OCI-M2 (cell line): ENCODE results near the gene CUL4B.
"Not testable (repeated sequence)": the region's sequence is repeated elsewhere in the genome, so short reads cannot be mapped to it uniquely, and the experiment has no call there.

Experiments
- DNase-seq: peaks from one replicate; lab custom pipeline; 2025; ENCODE audit not compliant: unreplicated experiment; lab: John Stamatoyannopoulos, UW

The CUL4B gene

DNA sequence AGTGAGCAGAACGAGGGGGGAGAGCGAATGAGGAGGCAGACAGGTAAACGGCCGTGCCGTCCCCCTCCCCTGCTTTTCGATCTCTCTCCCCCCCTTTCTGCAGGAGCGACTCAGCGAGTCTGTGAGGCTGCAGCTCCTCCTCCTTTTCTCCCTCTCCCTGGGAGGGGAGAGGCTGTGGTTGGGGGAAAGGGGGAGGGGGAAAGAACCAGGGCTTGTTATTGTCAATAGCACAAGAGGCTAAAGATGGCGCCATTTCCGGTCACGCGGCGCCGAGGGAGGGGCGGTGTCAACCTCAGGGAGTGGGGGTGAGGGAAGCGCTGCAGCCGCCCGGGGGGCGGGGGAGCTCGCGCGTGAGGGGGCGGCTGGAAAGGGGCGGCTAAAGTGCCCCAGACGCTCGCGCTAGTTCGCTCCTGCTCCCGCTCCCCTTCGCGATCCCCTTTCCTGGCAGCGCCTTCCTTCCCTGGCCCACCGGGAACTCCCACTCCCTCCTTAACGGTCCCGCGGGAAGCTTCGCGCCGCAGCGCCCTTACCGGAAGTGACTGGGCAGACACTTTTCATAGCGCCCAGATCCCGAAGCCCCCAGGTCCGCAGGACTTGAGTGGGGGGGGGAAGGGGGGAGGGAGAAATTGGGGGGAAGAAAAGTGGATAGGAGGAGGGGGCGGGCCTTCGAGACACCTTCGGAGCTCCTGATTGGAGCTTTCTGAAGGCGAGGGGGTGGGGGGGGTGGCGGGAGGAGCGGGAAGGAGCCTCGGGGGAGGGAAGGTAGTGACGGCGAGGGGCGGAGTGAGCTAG lies at the start of gene CUL4B:
CUL4B (minus strand) TSS at position 121 of the 792 bp plus-strand sequence. CDS start 324 bp downstream, outside the sequence.
- no peak for DNase-seq

DNA sequence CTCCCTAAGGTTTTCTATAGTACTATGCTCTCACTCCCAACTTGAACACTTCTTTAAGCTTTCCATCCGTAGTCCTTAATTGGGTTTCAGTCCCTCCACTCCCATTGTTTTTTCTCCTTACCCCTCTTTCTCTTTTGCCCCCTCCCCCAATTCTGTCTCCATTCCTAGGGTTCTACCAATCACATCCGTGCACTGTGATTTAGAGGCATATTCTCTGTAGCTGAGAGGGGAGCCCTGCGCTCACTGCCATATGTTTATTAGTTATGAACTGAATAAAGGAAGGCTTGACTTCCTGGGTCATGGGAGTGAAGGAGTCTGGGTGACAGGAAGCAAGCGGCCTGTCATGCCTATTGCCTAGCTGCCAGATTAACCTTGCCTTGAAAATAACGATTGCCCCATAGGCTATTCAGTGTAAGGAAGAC lies 43.6 kb upstream of the CUL4B start:
- DNase-seq: no peak

DNA sequence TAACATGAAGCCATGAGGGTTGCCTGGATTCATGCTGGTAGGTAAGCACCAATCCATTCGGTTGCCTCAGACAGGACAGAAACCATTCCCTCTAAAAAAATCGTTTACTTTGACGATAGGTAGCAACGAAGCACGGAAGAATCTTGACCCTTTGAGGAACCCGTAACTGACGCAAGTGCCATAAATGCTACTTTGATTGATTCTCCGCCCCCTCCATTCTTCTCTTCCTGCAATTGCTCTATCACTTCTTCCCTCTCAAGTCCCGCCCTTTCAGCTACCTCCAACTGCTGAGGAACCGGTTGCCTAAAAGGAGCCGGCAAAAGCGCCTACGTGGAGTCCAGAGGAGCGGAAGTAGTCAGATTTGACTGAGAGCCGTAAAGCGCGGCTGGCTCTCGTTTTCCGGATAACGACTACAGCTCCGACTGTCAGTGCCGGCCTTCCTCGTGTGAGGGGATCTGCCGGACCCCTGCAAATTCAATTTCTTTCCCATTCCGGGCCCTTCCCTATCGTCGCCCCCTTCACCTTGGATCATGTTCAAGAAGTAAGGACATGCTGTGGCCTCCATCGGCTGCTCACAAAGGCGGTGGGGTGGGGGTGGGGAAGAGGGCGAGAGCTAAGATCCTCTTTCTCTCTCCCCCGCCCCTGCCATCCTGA lies 43.1 kb upstream of the CUL4B start, which contains the start of gene MCTS1:
MCTS1 (plus strand) TSS at position 395 of the 654 bp plus-strand sequence; CDS start at position 531, 136 bp downstream.
- peak; percentile 10 for DNase-seq

DNA sequence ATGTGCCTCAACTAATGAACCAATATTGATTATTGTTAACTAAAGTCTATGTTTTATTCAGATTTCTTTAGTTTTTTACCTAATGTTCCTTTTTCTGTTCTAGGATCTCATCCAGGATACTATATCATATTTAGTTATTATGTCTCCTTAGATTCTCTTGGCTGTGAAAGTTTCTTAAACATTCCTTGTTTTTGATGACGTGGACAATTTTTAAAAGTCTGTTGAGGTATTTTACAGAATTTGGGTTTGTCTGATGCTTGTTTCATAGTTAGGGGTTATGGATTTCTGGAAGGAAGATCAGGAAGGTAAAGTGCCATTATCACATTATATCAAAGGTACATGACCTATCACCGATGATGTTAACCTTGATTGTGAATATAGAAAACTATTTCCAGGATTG lies 24.9 kb upstream of the CUL4B start:
- DNase-seq: no peak

DNA sequence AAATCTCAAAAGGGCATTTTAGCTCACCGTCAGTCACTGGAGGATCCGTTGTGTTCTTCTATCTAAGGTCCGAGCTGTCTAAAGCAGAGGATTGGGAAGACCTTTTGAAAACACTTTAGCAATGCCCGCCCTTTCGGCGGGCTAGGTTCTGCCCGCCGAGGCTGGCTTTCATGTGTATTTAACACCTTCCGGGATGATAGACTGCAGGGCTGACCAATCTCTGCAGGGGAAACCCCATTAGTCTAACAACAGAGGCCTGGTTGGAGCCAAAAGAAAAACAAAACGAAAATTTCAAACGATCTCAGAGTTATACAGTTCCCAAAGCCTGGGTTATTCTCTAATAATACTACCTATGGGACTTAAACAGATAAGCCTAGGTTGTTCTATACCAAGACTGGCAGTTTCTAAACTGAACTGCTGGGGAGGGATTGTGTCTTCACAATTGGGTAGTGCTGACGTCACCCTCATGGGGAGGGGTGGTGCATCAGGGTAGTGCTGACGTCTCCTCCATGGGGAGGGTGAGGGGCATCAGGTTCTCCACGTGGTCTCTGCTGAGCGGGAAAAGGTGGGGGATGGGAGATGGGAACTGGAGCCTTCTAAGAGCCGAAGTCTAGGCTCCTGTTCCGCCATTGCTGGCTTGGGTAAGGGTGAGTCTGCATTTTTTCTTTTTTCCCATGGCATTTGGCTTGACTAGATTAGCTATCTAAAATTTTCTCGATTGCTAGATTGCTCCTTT lies 14.8 kb upstream of the CUL4B start:
- DNase-seq: no peak

DNA sequence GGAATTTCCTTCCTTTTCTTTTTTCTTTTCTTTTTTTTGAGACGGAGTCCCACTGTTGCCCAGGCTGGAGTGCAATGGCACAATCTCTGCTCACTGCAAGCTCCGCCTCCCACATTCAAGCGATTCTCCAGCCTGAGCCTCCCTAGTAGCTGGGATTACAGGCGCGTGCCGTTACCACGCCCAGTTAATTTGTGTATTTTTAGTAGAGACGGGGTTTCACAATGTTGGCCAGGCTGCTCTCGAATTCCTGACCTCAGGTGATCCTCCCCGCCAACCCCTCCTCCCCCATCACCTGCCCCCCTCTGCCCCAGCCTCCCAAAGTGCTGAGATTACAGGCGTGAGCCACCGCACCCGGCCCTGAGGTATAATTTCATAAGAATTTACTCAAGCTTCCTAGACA lies 13.0 kb upstream of the CUL4B start:
- DNase-seq: not testable (repeated sequence)

DNA sequence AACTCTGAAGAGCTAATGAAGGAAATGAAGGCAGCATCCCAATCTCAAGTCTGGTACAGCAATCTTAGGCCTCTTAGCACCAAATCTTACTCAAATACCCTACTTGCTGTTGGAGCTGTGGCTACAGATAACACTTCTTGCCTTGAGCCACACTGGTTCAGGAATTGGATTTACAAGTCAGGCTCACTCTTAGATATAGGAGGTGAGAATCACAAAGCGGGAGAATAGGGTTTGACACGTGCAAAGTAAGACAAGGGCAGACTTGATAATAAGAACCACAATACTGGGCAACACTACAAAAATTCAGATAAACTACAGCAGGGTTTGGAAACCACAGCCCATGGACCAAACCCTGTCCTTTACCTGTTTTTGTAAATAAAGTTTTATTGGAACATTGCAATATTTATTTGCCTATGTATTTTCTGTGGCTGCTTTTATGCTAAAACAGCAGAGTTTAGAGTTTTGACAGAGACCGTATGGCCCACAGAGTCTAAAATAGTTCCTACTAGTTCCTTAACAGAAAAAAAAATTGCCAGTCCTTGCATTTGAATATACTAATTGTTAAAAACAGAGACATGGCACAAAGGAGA lies 9.3 kb upstream of the CUL4B start:
- DNase-seq: no peak

DNA sequence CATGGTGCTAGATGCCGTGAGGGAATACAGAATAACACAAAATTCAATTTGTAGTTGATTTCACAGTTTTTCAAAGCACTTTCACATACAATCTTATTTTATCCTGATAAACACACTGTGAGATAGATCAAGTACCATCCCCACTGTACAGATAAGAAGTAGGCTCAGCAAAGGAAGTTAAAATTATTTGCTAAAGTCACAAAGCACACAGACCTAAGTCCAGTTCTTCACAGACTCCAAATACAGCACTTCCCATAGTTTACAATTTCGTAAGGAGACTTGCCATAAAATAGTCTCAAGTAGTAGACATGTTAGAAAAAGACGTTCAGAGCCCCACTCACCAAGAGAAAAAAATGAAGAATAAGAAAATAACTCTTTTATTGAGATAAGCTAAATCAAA lies 7.8 kb upstream of the CUL4B start:
- DNase-seq: no peak

DNA sequence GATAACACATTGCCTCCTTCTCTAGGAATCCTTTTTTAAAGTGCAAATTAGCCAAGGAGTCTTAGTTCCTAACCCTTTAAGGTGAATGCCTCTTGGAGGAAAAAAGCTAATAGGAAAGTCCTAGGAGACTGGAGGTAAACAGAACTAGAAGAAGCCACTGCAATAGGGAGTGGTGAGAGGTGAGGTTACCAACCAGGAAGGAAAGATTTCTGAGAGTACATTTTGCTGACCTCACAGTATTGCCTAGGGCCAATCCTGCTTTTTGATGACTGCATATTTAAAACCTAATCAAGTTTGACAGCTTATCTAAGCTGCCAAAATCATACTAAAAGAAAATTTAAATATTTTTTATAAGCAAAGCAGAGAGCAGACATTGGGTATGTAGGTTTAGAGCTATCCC lies 7.3 kb upstream of the CUL4B start:
- no peak for DNase-seq

DNA sequence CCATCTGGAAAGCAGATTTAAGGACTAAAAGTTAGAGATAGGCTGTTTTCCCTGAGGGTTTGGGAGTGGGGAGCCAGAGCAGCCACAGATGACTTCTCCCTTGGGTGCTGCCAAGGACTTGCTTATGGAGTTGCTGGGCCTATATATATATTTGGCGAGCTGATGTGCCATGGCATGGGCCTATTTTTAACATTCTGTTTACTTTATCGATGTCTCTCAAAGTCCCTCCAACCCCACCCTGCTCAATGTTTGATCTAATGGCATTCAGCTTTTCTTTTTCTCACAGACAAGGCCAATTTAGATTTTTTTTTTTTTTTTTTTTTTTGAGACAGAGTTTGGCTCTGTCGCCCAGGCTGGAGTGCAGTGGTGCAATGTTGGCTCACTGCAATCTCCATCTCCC lies 6.1 kb upstream of the CUL4B start:
- DNase-seq: no peak

DNA sequence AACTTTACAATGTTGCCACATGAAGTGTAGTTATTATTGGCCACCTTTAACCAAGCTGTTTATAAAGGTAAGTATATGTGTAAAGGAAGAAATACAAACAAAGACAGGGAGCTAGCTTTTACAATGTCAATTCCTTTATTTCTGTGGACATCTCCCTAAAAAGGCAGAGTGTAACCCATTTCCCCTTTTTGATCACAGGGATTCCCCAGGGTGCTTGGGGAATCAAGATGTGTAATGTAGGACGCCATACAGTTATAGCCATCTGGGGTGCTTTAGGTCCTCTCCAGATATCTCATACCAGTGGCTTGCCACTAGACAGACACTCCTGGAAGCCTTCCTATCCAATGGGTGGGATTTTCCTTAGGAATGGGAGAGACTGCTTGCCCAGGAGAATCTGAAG lies 4.2 kb upstream of the CUL4B start:
- DNase-seq: no peak

DNA sequence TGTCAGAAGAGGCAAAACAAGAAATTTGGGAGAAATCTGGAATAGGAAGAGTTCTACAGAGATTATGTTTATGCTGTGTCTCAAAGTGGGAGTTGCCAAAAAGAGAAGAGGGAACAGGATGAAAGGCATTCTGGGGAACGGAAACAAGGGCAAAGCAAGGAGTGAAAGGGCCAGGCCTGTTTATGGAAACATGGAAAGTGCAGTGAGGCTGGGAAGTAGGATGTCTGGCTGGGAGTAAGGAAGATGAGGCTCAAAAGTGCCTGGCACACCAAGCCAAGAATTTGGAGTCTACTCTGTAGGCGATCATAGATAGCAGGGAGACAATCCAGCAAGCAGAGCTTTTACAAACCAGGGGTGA lies 1.8 kb upstream of the CUL4B start:
- no peak for DNase-seq

DNA sequence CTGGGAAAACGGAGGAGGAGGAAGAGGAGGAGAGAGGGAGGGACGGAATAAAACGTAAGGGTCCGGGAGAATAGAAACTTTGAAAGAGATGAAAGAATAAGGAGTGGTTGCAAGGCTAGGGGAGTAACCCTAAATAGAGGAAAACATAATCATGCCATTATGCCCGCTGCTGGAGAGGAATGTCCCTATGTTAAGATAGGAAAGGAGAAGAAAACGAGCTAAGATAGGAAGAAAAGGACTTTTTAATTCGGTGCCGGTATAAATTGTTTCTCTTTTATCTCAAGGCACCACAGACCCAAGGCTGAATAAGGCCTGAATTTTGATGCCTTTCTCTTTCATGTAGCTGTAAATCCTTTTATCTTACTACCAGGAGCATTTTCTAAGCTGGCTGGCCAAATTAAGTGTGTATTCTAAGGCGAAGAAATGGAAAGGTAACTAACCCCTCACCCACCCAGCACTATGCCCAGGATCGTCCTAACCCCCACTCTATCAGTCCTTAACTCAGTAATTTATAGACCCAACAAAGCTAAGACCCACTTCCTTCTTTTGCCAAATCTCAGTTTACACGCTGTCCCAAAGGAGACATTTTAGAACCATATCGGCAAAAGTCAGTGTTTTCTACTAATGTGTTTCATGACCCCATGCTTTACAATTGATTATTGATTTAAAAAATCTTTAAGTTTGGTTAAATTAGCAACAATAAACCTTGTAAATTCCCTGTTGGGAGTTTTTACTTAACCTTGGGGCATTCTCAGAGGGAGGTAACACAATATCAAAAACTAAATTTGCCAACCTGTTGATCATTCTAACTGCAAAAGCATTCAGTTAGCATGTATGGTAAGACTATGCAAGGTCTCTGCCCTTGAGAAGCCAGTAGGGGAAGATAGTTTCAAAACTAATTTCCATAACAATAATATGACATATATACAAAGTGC lies 1.1 kb upstream of the CUL4B start:
- no peak for DNase-seq

DNA sequence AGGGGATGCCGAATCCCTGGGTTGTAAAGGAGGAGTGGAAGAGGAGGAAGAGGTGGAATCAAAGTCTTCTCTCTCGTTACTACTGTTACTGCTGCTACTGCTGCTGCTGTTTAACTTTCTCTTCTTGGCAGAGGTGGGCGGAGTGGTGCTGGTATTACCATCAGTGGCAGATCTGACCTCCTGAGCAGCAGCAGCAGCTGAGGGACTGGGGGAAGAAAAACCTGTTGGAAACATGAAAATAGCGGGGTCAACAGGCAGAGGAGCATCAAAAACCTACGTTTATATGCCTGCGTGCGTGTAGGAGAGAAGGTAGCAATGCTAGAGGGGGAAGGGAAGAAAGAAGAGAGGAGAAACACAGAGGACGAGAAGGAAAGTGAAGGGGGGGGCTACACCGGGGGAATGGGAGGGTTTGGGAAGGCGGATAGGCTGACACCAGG lies 339 bp downstream of the CUL4B start:
- DNase-seq: no peak

DNA sequence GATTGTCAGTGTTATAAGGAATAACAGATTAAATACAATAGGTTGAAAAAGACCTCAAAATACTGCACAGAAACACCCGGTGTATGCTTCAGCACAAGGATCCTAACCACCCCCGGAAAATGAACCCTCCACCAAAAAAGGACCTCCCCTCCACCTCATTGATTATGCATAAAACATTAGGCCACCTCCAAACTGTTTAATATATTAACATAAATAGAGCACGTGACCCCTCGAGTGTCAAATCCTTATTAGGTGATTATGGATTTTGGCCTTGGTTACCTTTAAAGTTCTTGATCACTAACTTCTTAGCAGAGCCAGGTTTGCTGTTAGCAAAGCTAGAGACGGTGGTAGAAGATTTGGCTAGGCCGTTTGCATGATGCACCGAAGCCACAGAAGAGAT lies 958 bp downstream of the CUL4B start:
- no peak for DNase-seq

DNA sequence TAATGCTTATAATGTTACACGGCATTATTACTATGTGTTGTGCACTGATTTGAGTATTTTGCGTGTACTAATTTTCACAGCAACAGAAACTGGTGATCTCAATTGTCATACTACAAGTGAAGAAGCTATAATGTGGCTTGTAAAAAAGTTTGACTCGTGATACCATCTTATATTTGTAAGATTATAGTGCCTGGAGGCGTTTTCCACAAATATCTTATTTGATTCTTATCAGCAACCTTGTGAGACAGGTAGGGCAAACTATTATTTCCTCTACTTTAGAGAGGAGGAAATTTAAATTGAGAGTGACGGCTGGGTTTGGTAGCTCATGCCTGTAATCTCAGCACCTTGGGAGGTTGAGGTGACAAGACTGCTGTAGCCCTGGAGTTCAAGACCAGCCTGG lies 4.5 kb downstream of the CUL4B start:
- DNase-seq: no peak

DNA sequence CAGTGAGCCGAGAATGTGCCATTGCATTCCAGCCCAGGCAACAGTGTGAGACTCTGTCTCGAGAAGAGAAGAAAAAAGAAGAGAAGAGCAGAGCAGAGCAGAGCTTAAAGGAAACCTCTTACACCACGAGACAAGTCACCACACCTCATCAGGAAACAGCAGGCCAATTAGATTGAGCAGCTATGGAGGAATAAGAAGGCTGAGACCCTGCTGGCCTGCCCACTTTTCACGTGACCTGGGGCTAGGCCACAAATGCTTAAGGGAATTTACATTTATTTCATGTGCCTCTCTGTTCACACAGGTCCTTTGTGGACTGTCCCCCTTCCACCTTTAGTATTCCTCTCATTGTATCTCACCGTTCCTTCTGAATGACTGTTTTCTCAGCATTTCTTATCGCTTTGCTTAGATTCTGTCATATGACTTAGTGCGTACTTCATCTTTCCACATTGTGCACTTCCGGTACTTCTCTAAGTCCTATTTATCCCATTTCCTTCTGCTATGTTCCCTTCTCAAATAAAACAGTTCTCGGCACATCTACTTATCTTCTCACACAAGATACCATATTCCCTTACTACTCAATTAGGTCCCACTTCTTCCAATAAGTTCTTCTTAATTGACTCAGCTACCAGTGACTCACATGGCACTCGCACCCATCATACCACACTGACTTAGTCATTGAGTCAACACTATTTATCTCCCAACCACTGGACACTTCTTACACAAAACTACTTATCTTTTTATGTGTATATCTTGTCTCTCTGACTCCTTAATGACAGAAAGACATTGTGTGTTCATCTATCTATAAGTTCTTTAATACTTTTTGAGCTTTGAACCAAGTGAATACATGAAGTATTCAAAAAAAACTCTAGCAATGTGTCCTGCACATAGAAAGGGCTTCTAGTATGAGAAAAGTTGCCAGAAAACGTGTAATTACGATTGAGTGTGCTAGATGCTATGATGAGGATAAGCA lies 11.0 kb downstream of the CUL4B start:
- DNase-seq: no peak

DNA sequence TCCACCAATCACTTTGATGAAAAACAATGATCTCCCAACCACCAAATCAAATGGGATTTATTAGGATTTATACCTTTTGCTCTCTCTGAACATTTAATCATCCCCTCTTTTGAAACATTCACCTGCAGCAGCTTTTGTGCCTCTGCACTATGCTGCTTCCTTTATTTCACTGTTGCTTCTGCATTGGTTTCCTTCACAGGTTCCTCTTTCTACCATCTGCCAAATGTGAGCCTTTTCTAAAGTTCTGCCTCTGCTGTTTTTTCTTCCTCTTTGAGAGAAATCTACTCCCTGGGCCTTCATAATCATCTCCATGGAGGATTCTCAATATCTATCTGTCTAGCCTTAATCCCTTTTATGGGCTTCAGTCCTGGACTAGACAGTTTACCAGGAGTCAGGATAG lies 24.7 kb downstream of the CUL4B start:
- no peak for DNase-seq
